CD4-positive, alpha-beta T cell treated with Interleukin-10 for 1 hour (primary cell): ENCODE data around the gene PTGIS.
A peak's percentile ranks its signal among the peaks of the same experiment; 100 is the strongest.

Source experiments
- DNase-seq: peaks from one replicate; pipeline ENCODE4 v3.0.0-alpha.2; 2020

The PTGIS gene

DNA sequence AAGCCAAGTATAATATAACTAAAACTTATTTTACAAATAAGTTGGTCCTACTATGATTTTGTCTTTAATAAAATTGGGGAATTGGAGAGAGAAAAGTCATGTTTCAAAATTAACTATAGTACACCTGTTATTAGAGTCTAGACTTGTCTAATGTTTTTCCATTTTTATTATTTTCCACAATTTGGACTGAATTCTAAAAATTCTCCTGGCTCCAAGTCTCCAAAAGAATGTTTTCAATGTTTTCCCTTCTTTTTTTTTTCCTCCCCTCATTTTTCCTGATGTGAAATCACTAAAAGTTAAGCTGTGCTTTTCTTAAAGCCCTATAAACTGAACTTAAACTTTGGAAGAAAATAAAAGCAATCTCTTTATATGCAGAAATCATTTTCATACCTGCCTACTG lies 11.3 kb downstream of the PTGIS start:
- DNase-seq, result no peak

DNA sequence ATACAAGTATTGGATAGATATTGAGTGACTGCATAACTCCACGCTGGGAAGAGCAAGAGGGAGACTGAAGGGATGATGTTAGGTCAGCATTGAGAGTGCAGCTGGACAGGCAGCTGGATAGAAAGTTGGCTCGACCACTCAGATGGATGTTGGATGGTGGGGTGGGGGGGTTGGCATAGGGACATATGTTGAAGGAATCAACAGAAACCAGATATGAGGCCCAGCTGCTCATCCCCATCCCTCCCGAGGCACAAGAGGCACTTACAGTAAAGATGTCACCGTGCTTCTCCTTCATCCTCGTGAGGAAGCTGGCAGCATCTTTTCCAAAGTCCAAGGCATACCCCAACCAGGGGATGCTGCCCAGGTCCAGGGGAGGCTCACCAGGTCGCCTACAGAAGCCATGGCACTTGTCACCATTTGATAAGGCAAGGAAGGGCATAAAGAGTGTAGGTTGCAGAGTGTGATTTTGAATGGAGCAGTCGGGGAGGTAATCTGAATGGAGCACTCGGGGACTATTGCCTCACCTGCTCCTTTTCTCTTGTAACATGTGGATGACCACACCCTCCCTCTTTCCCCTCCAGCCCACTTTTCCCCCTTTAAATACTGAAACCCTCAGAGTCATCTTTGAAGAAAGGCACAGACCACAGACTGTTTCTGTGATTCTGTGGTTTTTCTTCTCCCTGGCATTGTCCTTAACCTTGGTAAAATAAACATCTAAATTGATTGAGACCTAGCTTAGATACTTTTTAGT lies 18.0 kb downstream of the PTGIS start:
- no peak for DNase-seq

DNA sequence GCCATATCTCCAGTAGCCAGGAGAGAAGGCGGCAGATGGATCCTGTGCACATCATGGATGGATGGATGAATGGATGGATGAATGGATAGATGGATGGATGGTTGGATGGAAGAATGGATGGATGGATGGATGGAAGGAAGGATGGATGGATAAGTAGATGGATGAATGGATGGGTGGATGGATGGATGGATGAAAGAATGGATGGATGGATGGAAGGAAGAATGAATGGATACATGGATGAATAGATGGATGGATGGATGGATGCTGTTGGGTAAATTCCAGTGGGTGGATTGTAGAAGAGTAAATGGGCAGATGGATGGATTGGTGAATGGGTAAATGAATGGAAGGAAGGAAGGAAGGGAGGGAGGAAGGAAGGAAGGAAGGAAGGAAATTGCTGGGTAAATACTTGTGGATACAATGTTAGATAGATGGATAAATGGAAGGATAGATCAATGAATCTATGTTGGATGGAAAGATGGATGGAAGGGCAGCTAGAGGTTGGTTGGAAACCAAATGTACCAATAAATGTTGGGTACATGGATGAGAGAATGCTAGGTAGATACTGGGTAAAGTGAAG lies 19.5 kb downstream of the PTGIS start:
- no peak for DNase-seq

DNA sequence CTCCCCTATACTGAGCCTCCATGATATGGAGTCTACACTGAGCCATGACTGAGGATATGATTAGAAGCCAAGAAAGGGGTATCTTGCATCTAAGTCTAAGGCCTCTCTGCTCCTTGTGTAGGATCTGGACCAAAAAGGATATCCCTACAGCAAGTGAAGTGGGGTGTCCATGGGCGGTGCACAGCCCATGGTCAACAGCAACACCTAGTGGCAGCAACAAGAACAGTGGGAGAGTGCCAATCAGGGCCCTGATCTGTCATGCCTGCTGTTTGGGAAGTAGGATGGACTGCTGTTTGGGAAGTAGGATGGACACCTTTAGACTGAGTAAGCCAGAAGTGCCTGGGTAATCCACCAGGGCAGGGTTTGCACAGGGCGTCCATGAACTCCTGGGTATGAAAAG lies 22.4 kb downstream of the PTGIS start:
- no peak for DNase-seq

DNA sequence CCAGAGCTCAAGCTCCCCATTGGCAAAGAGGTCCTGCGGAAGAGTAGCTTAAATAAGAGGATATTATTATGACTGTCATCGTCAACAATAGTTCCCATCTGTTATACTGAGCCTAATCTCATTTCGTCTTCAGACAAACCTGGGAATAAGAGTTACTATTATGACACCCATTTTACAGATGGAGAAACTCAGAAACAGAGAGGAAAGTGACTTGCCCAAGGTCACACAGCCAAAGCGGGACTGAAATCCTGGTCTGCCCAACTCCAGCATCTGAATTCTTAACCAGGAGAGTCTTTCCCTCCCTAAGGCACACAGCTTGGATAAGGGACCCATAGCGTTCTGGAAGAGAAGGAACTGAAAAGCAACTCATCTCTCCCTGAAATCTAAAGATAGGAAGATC lies 23.4 kb downstream of the PTGIS start:
- no peak for DNase-seq

DNA sequence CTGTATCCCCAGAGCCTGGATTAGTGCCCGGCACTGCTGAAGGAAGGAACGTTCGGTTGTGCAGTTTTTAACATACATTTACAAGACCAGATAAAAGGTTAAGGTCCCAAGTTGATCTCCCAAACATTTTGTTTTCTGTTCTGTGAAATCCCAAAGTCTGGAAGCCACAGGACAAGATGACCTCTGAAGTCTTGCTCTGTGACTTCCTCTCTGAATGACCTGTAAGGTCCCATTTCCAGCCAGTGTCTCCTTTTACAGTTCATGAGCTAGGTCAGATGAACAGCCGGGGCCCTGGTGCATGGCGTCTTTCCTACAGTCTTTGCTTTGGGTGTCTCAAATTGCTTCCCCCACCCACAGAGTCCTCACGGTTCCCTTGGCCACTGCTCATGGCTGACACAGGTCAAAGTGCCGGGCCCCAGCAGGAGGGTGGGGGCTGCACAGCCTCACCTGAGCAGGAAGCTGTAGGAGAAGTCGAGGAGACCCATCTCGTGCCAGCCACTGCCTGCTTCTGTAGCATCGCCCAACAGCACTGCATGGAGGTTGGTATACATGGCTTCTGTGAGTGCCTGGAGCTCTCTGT lies 24.0 kb downstream of the PTGIS start:
- no peak for DNase-seq

DNA sequence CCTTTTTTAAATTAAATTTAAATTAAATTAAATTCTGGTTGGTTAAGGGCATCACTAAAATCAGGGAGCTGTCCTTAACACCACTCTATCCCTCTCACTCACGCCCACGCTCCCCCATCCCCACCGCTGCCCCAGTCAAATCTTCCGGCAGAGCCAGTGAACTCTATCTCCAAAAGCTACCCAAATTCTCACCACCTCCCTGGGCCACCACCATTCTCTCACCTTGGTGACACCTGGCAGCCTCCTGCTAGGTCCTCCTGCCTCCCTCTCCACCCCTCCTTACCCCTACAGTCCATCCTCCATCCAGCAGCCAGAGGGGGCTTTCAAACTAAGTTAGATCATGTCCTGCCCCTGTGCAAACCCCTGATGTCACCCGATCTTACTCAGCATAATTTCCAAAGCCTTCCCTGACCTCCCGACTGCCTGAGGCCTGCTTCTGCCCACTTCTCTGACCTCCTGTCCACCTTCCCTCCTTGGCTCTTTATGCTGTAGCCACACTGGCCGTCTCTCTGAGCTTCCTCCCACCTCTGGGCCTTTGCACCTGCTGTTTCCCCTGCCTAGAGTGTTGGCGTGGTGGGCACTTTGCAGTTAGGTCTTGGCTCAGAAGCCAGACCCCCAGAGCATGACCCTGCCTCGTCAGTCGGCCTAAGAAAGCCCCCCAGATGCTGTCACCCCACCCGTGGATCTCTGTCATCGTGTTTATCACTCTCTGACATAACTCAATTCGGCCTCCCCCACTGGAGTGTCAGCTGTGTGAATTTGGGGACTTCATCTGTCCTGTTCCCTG lies 24.7 kb downstream of the PTGIS start:
- no peak for DNase-seq

DNA sequence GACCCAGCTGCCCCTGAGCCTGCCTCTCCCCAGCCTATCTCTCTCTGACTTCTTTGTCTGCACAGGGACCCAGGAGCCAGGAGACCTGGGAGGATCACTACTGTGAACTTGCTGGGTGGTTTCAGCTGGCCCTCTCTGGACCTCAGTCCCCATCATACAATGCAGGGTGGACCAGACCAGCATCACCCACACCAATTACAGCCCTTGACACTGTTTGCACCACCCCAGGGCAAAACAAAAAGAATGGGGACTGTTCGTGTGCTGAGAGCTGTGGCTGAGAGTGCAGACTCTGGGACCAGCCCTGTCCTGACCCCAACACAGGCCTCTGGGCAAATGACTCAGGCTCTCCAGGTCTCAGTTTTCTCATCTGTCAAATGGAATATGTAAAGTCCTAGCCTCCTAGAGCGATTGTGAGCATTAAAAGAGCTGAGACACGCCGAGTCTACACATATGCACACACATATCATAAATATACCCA lies 25.4 kb downstream of the PTGIS start:
- DNase-seq, result no peak

DNA sequence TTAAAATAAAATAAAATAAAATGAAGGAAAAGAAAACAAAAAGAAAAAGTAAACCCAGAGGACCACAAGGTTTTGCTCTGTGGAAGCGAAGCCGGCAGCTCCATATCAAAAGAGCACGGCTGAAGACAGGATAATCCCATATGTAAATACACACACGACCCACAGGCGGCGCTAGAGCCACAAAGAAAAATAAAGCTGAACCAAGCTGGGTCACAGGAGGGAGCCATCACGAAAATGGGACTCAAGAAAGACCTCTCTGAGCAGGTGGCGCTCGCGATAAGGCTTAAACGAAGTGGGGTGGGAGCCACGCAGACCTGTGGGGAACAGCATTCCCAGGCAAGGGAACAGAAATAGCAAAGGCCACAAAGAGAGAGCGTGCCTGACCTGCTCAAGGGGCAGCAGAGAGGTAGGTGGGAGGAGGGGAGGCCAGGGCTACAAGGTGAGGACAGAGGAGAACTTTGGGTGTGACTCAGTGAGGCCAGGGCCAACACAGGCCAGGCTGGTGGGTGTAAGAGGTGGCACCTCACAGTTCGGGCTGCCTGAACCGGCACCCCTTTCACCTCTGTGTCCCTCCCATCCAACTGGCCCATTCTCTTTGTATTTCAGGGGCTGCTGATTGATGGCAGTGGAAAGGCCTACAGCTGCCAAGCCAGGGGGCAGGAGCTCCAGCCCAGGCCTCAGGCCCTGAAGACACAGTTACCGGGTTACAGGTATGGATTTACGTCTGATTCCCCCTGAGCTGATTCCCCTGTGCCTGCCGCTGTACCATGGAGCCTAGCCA lies 26.0 kb downstream of the PTGIS start:
- DNase-seq, result peak; percentile 70

DNA sequence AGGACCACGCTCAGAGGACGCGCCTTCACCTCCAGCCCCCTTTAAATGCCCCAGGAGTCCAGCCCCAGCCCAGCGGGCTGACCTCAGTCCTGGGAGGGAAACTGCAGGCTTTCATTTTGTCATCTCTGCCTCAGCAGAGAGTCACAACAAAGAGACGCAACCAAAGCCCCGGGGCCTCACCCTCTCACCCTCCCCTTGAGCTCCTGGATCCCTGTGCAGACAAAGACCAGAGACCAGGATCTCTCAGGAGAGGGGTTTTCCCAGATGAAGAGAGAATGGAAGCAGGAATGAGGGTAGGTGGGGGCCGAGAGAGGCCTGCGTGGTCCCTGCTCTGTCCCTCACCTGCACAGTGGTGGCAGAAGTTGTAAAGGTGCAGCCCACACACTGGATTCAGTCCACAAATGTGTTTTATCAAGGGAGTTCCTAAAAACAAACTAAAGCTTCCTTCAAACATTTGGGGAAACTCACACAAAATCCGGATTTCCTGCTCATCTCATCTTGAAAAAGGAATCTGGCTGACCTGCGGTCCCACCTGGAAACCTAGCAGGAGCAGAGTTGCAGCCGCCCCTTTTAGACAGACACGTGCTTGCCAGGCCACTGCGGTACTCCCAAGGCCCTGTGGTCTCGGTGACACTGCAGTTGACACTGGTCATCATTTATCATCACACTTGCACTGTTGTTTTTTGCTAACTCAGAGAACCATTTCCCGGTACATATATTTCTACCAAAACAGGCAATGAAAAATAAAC lies 27.1 kb downstream of the PTGIS start:
- no peak for DNase-seq

DNA sequence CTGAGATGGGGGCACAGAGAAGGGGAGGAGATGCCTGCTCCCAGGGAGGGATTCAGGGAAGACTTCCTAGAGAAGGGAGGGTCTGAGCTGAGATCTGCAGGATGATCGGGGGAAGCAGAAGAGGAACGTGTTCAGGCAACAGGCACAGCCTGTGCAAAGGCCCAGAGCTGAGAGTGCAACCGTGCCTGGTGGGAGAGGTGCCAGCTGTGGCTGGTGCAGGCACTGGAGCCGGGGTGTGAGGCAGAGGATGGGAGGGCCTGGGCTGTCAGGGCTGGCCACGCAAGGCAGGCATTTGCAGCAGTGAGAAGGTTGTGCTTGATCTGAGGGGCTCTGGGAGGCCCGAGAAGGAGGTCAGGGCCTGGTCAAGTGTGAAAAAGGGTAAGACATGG lies 27.7 kb downstream of the PTGIS start:
- no peak for DNase-seq

DNA sequence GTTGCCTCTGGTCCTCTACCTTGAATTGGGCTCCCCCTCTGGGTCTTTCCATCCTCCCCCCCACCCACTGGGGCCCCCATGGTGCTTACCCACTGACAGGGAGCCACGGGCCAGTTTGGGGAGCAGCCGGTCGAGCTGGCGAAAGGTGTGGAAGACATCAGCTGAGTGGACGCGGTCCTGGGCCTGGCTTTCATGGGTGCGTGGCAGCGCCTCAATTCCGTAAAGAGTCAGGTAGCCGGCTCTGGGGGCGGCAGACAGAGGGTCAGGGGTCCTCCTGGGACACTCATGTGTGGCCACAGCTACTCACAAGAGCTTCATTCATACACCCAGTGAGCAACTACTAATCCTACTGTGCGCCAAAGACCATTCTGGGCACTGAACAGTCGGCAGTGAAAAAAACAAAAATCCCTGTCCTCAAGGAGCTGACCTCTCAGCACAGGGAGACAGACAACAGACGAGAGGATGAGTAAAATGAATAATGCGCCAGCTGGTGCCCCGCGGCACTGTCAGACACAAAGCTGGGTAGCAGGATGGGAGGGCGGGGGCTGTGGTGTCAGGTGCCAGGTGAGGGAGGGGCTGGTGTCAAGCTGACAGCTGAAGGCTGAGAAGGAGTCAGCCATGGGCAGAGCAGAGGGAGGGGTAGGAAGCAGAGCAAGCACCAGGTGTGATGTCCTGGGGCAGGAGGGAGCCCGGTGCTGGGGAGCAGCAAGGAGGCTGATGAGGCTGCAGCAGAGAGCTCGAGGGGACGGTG lies 28.3 kb downstream of the PTGIS start:
- no peak for DNase-seq

DNA sequence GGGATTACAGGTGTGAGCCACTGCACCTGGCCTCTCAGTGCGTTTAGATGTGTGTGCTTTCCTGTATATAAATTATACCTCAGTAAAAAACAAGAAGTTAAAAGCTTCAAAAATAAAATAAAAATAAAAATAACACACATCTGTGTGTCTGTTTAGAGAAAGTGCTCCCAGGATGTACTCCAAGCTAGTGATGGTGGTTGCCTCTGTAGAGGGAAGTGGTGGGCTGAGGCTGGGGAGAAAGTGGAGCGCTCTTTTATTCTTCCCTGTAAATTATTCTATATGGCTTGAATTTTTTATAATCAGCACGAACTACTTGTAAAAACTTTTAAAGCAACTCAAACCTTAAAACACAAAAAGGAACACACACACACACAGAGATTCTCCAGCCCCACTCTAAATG lies 29.0 kb downstream of the PTGIS start:
- DNase-seq, result no peak

DNA sequence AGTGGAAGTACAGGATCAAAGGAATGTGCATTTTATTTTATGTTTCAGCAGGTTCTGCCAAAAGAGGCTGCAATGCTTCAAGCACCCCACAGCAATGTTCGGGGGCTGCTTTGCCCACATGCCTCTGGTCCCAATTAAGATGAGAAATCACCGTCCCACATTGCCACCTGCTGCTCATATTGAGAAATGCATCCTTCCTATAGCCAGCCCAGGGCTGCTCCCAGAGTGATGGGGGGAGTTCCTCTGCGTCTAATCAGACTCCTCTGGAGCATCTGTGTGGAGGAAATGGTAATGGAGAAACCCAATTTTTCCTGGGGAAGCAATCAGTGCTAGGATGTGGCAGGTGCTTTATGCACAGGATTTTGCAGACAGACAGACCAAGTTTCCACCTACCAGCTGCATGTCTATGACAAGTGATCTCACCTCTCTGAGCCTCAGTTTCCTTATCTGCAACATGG lies 33.7 kb downstream of the PTGIS start:
- peak; percentile 65 for DNase-seq

DNA sequence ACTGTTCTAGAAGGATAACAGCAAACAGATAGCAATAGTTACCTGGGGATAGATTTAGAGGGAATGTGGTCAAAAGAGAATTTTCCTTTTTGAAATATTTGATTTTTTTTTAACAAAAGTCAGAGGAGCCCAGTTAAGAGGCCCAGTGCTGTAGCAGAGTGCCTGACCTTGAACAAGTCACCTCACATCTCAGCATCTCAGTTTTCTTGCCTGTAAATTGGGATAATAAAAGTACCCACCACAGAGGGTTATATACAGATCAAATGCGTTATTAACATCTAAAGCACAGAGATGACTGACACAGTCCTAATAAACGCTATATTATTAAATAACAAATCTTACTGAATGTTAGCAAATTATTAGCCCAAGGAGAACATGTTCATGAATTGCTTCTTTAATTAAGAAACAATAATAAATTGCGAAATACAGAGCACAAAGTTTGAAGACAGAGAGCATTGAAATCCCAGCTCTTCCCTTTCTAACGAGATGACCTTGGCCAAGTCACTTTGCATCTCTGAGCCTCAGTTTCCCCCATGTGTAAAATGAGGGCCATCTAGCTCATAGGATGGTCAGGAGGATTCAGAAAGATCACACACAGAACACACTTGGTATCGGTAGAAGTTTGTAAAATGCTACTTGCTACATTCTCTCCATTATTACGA lies 35.5 kb downstream of the PTGIS start:
- DNase-seq, result no peak

DNA sequence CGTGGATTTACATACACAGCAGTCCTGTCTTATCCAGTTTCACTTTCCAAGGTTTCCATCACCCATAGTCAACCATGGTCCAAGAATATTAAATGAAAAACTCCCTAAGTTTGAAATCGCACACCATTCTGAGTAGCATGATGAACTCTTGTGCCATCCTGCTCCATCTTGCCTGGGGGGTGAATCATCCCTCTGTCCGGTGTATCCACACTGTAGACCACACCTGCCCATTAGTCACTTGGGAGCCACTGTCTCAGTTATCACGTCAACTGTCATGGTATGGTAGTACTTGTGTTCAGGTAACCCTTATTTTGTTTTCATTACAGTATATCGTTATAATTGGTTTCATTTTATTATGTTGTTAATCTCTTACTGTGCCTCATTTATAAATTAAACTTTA lies 38.5 kb downstream of the PTGIS start:
- DNase-seq, result no peak

DNA sequence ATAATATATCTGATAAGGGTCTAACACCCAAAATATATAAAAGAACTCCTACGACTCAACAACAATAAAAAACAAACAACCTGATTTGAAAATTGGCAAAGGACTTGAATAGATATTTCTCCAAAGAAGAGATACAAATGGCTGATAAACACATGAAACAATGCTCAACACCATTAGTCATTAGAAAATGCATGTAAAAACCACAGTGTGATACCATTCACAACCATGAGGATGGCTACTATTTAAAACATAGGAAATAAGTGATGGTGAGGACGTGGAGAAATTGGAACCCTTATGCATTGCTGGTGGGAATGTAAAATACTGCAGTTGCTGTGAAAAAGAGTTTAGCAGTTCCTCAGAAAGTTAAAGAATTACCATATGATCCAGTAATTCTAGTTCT lies 41.4 kb downstream of the PTGIS start:
- no peak for DNase-seq

DNA sequence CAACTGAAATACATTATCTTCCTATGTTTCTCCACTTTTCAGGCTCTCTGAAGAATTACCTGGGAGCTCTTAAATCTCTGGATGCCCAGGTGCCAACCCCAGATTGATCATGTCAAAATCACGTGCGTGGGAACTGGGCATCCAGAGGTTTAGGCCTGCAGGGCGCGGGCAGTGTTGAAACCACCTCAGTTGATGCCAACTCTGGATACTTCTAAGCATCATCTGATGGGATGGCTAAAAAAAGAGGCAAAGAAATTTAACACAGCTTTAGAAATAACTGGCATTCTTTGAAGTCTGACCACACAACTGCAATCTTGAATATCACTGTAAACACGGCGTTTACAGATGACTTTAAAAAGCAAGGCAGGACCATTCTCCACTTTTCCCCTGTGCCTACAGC lies 41.9 kb downstream of the PTGIS start:
- no peak for DNase-seq

DNA sequence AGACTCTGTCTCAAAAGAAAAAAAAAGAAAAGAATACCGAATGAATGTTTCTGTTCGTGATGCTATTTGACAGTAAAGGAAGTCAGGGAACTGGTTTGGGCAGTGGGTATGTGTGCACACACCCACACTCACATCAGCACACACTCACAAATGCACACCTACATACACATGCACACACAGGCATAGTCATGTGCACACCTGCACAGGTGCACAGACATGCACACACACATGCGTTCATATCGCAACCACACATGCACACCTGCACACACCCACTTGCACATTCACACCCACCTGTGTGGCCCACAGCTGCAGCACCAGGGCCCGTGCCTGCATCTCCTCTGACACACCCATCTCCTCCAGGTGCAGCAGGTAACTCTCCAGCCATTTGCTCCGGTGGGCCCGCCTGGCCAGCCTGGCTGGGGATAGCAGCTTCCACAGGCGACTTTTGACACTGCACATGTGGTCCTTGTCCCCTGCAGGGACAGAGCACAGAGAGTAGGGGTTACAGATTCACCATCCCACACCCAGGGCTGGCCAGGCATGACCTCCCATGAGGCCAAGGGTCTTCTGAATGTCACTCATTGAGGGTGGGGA lies 44.1 kb downstream of the PTGIS start:
- DNase-seq, result no peak

DNA sequence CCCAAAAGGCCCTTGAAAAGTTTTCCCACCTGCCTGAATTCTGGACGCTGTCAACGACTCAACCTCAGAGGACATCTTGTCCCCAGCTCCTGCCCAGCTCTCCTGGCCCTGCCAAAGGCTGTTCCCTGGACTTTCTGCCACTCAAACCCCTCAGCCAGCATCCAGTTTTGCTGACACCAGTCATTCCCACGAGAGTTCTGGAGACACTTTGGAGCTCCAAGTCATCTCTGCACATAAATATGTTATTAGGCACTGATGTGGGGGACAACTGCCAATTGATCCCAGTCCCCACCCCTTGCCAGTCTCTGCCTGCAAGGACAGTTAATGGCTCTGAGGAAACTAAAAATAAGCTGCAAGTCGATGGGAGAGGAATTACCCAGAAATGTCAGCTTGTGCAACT lies 46.6 kb downstream of the PTGIS start:
- DNase-seq, result no peak
